Heart right ventricle (tissue), 16 donors: ENCODE results near the gene EML1. TPM values are rescaled to one million over a fixed set of nuclear protein-coding genes. Genes with fewer than 3 reads are reported as not detected.

Experiments used
- ATAC-seq, 8 donors: fragments of 200-7000 bp; cut with Tn5 transposase; one replicate each; pipeline ENCODE4 v1.9.1; 2020; ENCODE audit warnings: mild to moderate bottlenecking in 8 of 8, moderate library complexity in 8 of 8, moderate number of reproducible peaks in 1 of 8
- DNase-seq, 2 donors: peaks; one replicate each; pipeline ENCODE4 v3.0.0-alpha.2; 2020
- H3K27ac ChIP-seq, 10 donors: fragments of 200-600 bp; sonication (generic) in 2 of 10; one replicate each; pipeline versions ENCODE4 v1.5.0 to v1.8.0; 2020 to 2022; ENCODE audit warnings: mild to moderate bottlenecking in 3 of 10
- H3K27me3 ChIP-seq, 7 donors: fragments of 200-600 bp; one replicate each; pipeline ENCODE4 v1.8.0; 2021 to 2022; ENCODE audit warnings: mild to moderate bottlenecking in 2 of 7
- H3K36me3 ChIP-seq, 9 donors: fragments of 200-600 bp; sonication (generic) in 1 of 9; one replicate each; pipeline versions ENCODE4 v1.5.0 to v1.8.0; 2020 to 2022; ENCODE audit warnings: mild to moderate bottlenecking in 2 of 9
- H3K4me1 ChIP-seq, 9 donors: fragments of 200-600 bp; sonication (generic) in 1 of 9; one replicate each; pipeline versions ENCODE4 v1.5.0 to v1.8.0; 2020 to 2022; ENCODE audit warnings: mild to moderate bottlenecking in 4 of 9
- H3K4me3 ChIP-seq, 10 donors: fragments of 200-600 bp; sonication (generic) in 2 of 10; one replicate each; pipeline versions ENCODE4 v1.5.0 to v1.8.0; 2020 to 2022; ENCODE audit warnings: mild to moderate bottlenecking in 7 of 10, moderate library complexity in 2 of 10
- H3K9me3 ChIP-seq, 11 donors: fragments of 200-600 bp in 10 of 11; sonication (generic) in 2 of 11; one replicate each; pipeline versions ENCODE4 v1.5.0 to v1.8.0; 2013 to 2022; ENCODE audit warnings: mild to moderate bottlenecking in 2 of 11, control low read depth in 1 of 11, moderate library complexity in 1 of 11
- WGBS, 2 donors: extraction: QIAGEN DNeasy Blood & Tissue Kit; methylation state at CpG; one replicate each; pipeline ENCODE4 v1.1.7; 2013; ENCODE audit warnings: inconsistent platforms in 1 of 2; 5-methylcytosine and 5-hydroxymethylcytosine counted together
- intact Hi-C, 10 donors: fragments of 100-400 bp; cut with DNase I; formaldehyde crosslinking; loops; one replicate each; pipeline versions ENCODE4 v1.11.1 to v1.14.2; 2022
- polyA plus RNA-seq, 2 donors: library from polyadenylated mRNA; stranded (reverse); fragments of 200-250 nt; gene quantifications; one replicate each; pipeline ENCODE4 v1.2.3, GENCODE V29; 2013
- total RNA-seq, 10 donors: library from RNA; stranded (reverse); fragmentation: NEBNext Ultra II Directional in 3 of 10; extraction: Animal tissue kit (Norgen Biotek cat#: 25700) in 3 of 10; gene quantifications; one replicate each; pipeline versions ENCODE4 v1.2.1 to v1.2.4, GENCODE V29; 2021 to 2023
- TF ChIP-seq, protein P1 (sequence below), 9 donors: fragments of 200-600 bp; sonication (generic) in 2 of 9; IDR thresholded peaks; one replicate each; pipeline versions ENCODE4 v1.5.0 to v1.8.0; 2021 to 2022; ENCODE audit warnings: antibody characterized with exemption in 9 of 9, mild to moderate bottlenecking in 5 of 9, moderate library complexity in 1 of 9
- donor health status: Arrhythmogenic right ventricular cardiomyopathy.
- donor health status: ischemic (EF 13 %, LVEDD 7.1; RV severe dilation, severe dysfunction).
- donor health status: healthy with polysubstance abuse.
- donor health status: DM: no; HTN: yes; CAD: no.
- donor health status: DM: no; HTN: no; CAD: no.
- donor health status: ischemic (EF 25% LVEDD 6.9; RV normal size, moderate dysfunction).
- donor health status: ischemic (EF 25% LVEDD 5.7; RV mildly dilated, moderate dysfunction).
- donor health status: healthy.
- donor health status: DM: yes; HTN: yes; CAD: no.
- donor health status: Ischemic cardiomyopathy.
- donor health status: ischemic (EF 35%, LVEDD 5.7; RV mildly dilated, moderate dysfunction).
- donor health status: nonischemic (EF 11% LVEDD 7.7; RV severe dilation, severe dysfunction).
- donor health status: DM: yes; HTN: yes; CAD: no.
- donor health status: PGD.
- donor health status: ischemic (EF 29% LVEDD 5.4; RV normal size, mild dysfunction).
- donor health status: nonischemic (EF 23%, LVEDD 6.1; RV moderate dilation, normal function).

The EML1 gene
- total and polyA plus RNA-seq, 12 donors, result 9.1 to 49.2 (median 33.8) TPM

DNA sequence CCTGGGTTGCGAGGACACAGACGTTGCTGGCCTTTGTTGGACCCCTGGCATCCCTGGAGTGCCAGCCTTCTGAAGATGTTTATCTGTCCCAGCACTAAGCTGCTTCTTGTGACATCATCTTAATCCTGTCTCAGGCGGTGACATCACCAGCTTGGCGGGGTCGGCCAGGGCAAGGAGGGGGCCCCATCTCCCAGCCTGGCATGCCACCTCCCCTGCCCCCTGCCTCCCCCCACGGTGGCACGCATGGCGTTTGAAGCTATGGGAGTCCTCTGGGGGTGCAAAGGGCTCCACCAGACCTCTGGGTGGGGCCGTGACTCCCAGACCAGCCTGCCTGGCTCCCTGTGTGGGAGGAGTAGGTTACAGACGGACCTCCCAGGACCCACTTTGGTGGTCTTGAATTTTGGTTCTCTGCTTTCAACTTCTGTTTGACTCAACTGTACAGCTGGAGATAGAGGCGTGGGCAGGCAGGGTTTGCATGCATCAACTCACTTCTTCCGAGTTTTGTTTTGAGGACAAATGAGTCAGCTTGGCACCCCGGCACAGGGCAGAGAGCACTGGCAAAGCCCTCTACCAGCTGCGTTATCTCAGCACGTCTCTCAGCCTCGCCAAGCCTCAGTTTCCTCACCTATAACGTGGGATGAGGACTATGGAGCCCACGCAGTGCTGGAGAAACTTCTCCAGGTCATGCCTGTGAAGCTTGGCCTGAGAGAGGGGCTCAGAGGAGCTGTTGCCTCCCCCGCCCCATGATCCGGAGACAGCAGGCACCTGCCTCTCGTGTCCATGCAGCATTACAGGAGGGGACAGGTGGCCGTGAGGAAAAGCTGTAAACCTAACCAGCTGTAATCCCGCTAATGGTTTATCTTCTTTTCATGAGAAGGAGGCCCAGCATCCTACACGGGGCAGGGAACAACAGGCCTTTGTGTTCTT lies 38.8 kb upstream of the EML1 start:
- Histone ChIP-seq H3K27ac (peak overlapping the region in 3 of 10 donors; percentile 35 to 83 (median 64)), H3K9me3 (no peaks in the 10 kb centered on the region), H3K27me3 (peaks cover 0 to 4% (median 0%) of the 10 kb centered on the region in 7 donors), H3K4me1 (peaks cover 41 to 93% (median 71%) of the 10 kb centered on the region in 9 donors), H3K4me3 (no peak overlapping the region), H3K36me3 (peaks cover 0 to 4% (median 0%) of the 10 kb centered on the region in 9 donors)
- WGBS, 2 donors, result 81 to 86% methylated on average over 24 of the region's 24 CpGs
- ATAC-seq (no peak), DNase-seq (no peak)
- intact Hi-C loops, result loop anchor here in 4 of 10 donors (5.0 kb wide), 2 partner anchors 33 to 38 kb away; partner anchors contain the start of gene EML1 (in 3 of the 4)
- TF ChIP-seq, protein P1, sequence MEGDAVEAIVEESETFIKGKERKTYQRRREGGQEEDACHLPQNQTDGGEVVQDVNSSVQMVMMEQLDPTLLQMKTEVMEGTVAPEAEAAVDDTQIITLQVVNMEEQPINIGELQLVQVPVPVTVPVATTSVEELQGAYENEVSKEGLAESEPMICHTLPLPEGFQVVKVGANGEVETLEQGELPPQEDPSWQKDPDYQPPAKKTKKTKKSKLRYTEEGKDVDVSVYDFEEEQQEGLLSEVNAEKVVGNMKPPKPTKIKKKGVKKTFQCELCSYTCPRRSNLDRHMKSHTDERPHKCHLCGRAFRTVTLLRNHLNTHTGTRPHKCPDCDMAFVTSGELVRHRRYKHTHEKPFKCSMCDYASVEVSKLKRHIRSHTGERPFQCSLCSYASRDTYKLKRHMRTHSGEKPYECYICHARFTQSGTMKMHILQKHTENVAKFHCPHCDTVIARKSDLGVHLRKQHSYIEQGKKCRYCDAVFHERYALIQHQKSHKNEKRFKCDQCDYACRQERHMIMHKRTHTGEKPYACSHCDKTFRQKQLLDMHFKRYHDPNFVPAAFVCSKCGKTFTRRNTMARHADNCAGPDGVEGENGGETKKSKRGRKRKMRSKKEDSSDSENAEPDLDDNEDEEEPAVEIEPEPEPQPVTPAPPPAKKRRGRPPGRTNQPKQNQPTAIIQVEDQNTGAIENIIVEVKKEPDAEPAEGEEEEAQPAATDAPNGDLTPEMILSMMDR (IDR thresholded peaks at IDR 0.05), result no peak

DNA sequence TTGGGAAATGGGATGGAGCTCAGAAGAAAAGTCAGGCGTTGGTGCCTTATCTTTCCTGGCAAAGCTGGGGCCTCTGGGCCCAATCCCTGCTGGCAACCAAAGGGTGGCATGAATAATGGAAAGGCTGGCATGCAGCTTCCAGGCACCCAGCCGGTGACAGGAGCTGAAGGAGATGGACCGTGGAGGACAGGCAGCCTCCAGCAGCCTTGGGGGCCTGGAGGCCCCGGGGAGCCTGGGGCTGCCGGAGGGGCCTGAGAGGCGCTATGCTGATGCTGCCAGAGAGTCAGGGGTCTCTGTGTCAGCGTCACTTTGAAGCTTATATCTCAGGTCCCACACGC lies 38.2 kb upstream of the EML1 start:
- H3K27ac ChIP-seq, result peak overlapping the region in 3 of 10 donors; percentile 22 to 83 (median 44)
- peaks cover 0 to 4% (median 0%) of the 10 kb centered on the region in 7 donors for H3K27me3 ChIP-seq
- WGBS, 2 donors, result 58 to 70% methylated on average over 8 of the region's 8 CpGs
- H3K9me3 ChIP-seq, result no peaks in the 10 kb centered on the region
- DNase-seq (no peak), ATAC-seq (peak in 4 of 8 donors; percentile 4 to 31 (median 13))
- H3K4me1 ChIP-seq, result peaks cover 36 to 90% (median 68%) of the 10 kb centered on the region in 9 donors
- no peak overlapping the region for H3K4me3 ChIP-seq
- TF ChIP-seq, protein P1 (IDR thresholded peaks at IDR 0.05), result no peak
- intact Hi-C loops, result loop anchor here in 2 of 10 donors (5.0 kb wide), 1 partner anchor 37 kb away; the partner anchor contains the start of gene EML1 (in 2 of the 2)
- peaks cover 0 to 4% (median 0%) of the 10 kb centered on the region in 9 donors for H3K36me3 ChIP-seq

DNA sequence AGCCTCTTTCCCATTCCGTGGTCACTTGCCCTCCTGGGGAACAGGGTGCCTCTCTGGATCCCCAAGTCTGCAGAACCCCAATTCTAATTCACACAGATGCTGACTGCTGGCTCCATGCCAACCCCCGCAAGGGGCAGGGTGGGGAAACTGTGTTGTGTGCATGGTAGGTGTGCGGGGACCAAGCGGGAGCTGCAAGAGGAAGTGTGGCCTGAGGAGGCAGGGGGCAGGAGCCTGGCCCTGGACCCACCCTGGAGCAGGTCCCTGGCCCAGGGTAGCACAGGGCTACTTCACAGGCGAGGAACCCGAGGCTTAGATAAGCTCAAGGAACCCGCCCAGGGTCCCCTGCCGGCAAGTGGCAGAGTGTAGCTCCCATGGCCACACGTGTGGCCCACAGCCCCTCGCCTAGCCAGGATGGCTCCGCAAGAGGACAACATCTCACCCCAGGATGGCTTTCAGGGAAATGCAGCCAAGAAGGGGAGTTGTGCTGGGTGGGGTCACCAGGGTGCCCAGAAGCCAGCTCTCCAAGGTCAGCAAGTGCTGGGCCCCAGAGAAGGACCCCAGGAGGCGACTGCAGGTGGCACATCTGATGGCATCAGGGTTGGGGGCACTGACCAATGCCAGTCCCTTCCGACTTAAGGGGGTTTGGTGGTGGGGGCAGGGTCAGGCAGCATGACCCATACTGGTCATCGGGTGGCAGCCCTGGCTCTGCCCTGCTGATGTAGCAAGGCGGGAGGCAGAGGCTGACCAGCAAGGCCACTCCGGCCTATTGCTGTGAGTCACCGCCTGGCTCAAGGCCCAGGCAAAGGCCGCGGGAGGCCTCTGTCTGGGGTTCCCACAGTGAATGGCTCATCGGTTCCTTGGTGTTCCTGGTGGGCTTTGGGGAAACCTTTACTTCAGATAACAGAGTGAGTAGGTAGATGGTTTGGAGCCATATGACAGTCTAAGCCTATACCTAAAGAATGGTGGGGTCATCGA lies 37.3 kb upstream of the EML1 start:
- Histone ChIP-seq H3K9me3 (no peaks in the 10 kb centered on the region), H3K27me3 (peaks cover 0 to 4% (median 0%) of the 10 kb centered on the region in 7 donors), H3K36me3 (peaks cover 0 to 4% (median 0%) of the 10 kb centered on the region in 9 donors), H3K4me1 (peaks cover 30 to 81% (median 64%) of the 10 kb centered on the region in 9 donors), H3K27ac (peak overlapping the region in 6 of 10 donors; percentile 14 to 83 (median 36)), H3K4me3 (no peak overlapping the region)
- intact Hi-C loops, result loop anchor here in 2 of 10 donors (5.0 kb wide), 1 partner anchor 36 kb away; the partner anchor contains the start of gene EML1 (in 2 of the 2)
- TF ChIP-seq, protein P1 (IDR thresholded peaks at IDR 0.05), result no peak
- ATAC-seq (peak; percentile 75 to 90 (median 88)), DNase-seq (peak; percentile 83 to 85)
- 54 to 57% methylated on average over 21 of the region's 21 CpGs for WGBS, 2 donors
